Prostate gland (tissue), 2 donors: ENCODE measurements around the gene ASB18.

ENCODE experiments used
- CTCF ChIP-seq, 4 experiments: fragments of 200-600 bp in 2 of 4; fragments of 450-650 bp in 2 of 4; sonication (generic) in 2 of 4; IDR thresholded peaks; 1 replicate in 3 of 4; 2 replicates in 1 of 4; pipeline ENCODE4 v1.5.1; 2016 to 2019; ENCODE audit warnings: antibody characterized with exemption in 4 of 4, mild to moderate bottlenecking in 2 of 4, moderate library complexity in 2 of 4
- POLR2A ChIP-seq: fragments of 450-650 bp; IDR thresholded peaks from one replicate; pipeline ENCODE4 v1.6.1; 2016; ENCODE audit warnings: antibody characterized with exemption, mild to moderate bottlenecking
- POLR2AphosphoS5 ChIP-seq: sonication (generic); formaldehyde crosslinking; IDR thresholded peaks from one replicate; pipeline ENCODE4 v1.6.1; 2017; ENCODE audit warnings: antibody characterized with exemption

- TF ChIP-seq CTCF (IDR thresholded peaks at IDR 0.05) (no peak), POLR2A (no peak), POLR2AphosphoS5 (no peak)
Measured at GRCh38 chr2:236200378-236200777, 63.8 kb downstream of the ASB18 start.
